ENCODE measurements around the gene HDAC4.

The HDAC4 gene

GRCh38 chr2:239146011-239146641 is 254.7 kb downstream of the HDAC4 start:
- no peak for DNase-seq

GRCh38 chr2:239145601-239146000 is 255.2 kb downstream of the HDAC4 start:
- no peak for DNase-seq

- DNase-seq, result no peak
Observed at GRCh38 chr2:239145106-239145505, 255.7 kb downstream of the HDAC4 start.

GRCh38 chr2:239144713-239144999 is 256.2 kb downstream of the HDAC4 start:
- no peak for DNase-seq

GRCh38 chr2:239143858-239144712 is 256.7 kb downstream of the HDAC4 start:
- DNase-seq, result peak; percentile 60

- DNase-seq, result no peak
Observed at GRCh38 chr2:239142806-239143205, 258.0 kb downstream of the HDAC4 start.

GRCh38 chr2:239142296-239142695 is 258.5 kb downstream of the HDAC4 start:
- no peak for DNase-seq

GRCh38 chr2:239141021-239141760 is 259.6 kb downstream of the HDAC4 start:
- DNase-seq, result no peak

- DNase-seq, result no peak
Observed at GRCh38 chr2:239140346-239141020, 260.3 kb downstream of the HDAC4 start.

- no peak for DNase-seq
Observed at GRCh38 chr2:239139566-239139965, 261.3 kb downstream of the HDAC4 start.

- DNase-seq, result peak; percentile 47
Observed at GRCh38 chr2:239139101-239139500, 261.7 kb downstream of the HDAC4 start.

- DNase-seq, result no peak
Observed at GRCh38 chr2:239138610-239139009, 262.2 kb downstream of the HDAC4 start.

- no peak for DNase-seq
Observed at GRCh38 chr2:239137898-239138283, 262.9 kb downstream of the HDAC4 start.

GRCh38 chr2:239137165-239137897 is 263.5 kb downstream of the HDAC4 start:
- no peak for DNase-seq

GRCh38 chr2:239136762-239137161 is 264.1 kb downstream of the HDAC4 start:
- no peak for DNase-seq

GRCh38 chr2:239136203-239136602 is 264.6 kb downstream of the HDAC4 start:
- DNase-seq, result no peak

GRCh38 chr2:239135531-239135930 is 265.3 kb downstream of the HDAC4 start:
- no peak for DNase-seq

- no peak for DNase-seq
Observed at GRCh38 chr2:239133945-239134570, 266.8 kb downstream of the HDAC4 start.

- DNase-seq, result no peak
Observed at GRCh38 chr2:239132786-239133185, 268.0 kb downstream of the HDAC4 start.

GRCh38 chr2:239132156-239132709 is 268.6 kb downstream of the HDAC4 start:
- no peak for DNase-seq

GRCh38 chr2:239131521-239131920 is 269.3 kb downstream of the HDAC4 start:
- DNase-seq, result no peak
